Thoracic aorta (tissue), 2 donors: Measurements from ENCODE around the gene CRYBG1. TPM values are rescaled to one million over a fixed set of nuclear protein-coding genes. Genes with fewer than 3 reads are reported as not detected.

ENCODE experiments used
- ATAC-seq: fragments of 150-250 bp; one replicate; pipeline ENCODE4 v1.8.0; 2017; ENCODE audit warnings: low read depth; ENCODE audit not compliant: insufficient number of reproducible peaks, low FRiP score
- DNase-seq: peaks from one replicate; pipeline ENCODE4 v3.0.0-alpha.2; 2020; ENCODE audit warnings: low spot score
- H3K27ac ChIP-seq, 2 donors: fragments of 200-600 bp; sonication (generic); 1 replicate in 1 of 2; 2 replicates in 1 of 2; pipeline ENCODE4 v1.5.1; 2016; ENCODE audit warnings: mild to moderate bottlenecking in 2 of 2, moderate library complexity in 2 of 2
- H3K27me3 ChIP-seq: fragments of 200-600 bp; sonication (generic); replicated peaks from 2 replicates; pipeline ENCODE4 v1.6.0; 2016; ENCODE audit warnings: mild to moderate bottlenecking; ENCODE audit not compliant: insufficient read depth
- H3K36me3 ChIP-seq: fragments of 200-600 bp; sonication (generic); one replicate; pipeline ENCODE4 v1.5.1; 2016
- H3K4me1 ChIP-seq, 2 donors: fragments of 200-600 bp; sonication (generic); 1 replicate in 1 of 2; 2 replicates in 1 of 2; pipeline versions ENCODE4 v1.5.1 to v1.6.0; 2016; ENCODE audit warnings: low read depth in 2 of 2, mild to moderate bottlenecking in 1 of 2; ENCODE audit not compliant: control insufficient read depth in 1 of 2
- H3K4me3 ChIP-seq: fragments of 200-600 bp; sonication (generic); 2 replicates; pipeline ENCODE4 v1.5.1; 2016; ENCODE audit warnings: mild to moderate bottlenecking
- H3K9me3 ChIP-seq: fragments of 200-600 bp; sonication (generic); 2 replicates; pipeline ENCODE4 v1.5.1; 2016
- CTCF ChIP-seq: fragments of 200-600 bp; sonication (generic); IDR thresholded peaks from one replicate; pipeline ENCODE4 v1.5.1; 2019; ENCODE audit warnings: antibody characterized with exemption
- total RNA-seq, 2 donors: library from RNA; depleted of rRNA; stranded (reverse); fragments of >200 nt; gene quantifications; one replicate each; pipeline versions ENCODE4 v1.1.0 to v1.2.3, GENCODE V29; 2016

CRYBG1 gene
- total RNA-seq, 2 donors from 2014 or later: 3.2 to 7.2 TPM

DNA sequence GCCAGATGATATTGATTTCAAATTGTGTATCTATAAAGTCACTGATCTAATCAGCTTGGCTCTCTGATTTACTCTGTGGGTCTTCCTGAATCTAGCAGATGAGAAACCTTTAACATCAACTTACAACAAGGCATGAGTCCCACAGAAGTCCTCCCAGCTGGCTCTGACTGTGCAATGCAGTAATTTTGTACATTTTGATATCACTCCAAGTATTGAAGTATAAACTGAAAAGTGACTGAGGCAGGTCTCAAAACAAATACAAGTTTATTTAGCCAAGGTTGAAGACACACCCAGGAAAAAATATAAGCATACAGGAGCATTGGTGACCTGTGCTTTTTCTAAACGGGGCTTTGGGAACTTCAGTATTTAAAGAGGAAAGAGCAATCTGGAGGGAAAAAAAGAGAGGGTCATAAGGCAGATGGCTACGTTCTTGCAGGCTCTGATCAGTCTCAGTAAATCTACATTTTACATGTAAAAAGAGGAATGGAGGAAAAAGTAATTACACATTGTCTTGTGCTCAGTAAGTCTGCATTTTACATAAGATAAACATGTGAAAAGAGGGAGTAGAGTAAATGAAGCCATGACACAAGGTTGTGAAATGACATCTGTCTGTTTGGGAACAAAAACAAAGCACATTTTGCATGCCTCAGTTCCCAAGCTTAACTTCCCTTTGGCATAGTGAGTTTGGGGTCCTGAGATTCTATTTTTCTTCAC, 59.5 kb downstream of the CRYBG1 start:
- no peak for TF ChIP-seq CTCF
- Histone ChIP-seq H3K4me1 (no peaks in the 10 kb centered on the region), H3K27me3 (no peaks in the 10 kb centered on the region), H3K27ac (no peak overlapping the region), H3K9me3 (no peaks in the 10 kb centered on the region), H3K4me3 (no peak overlapping the region), H3K36me3 (no peaks in the 10 kb centered on the region)
- no peak for ATAC-seq
- DNase-seq: no peak

DNA sequence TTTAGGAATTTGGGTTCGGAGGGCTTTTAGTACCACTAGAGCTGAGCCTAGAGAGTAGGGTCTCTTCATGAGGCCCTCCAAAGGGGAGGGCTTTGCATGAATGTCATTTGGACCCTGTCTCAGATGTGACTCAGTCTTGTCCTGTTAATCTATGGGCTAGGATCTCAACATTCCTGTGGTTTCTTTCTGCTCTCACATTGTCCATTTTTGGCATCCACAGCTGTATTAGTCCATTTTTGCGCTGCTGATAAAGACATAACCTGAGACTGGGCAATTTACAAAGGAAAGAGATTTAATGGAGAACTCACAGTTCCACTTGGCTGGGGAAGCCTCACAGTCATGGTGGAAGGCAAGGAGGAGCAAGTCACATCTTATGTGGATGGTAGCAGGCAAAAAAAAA, 61.0 kb downstream of the CRYBG1 start:
- TF ChIP-seq CTCF: no peak
- ATAC-seq: no peak
- no peaks in the 10 kb centered on the region for H3K27me3 ChIP-seq
- H3K27ac ChIP-seq: no peak overlapping the region
- H3K36me3 ChIP-seq: no peaks in the 10 kb centered on the region
- DNase-seq: no peak
- H3K4me3 ChIP-seq: no peak overlapping the region
- no peaks in the 10 kb centered on the region for H3K4me1 ChIP-seq
- H3K9me3 ChIP-seq: no peaks in the 10 kb centered on the region

- no peak for DNase-seq
- Histone ChIP-seq H3K36me3 (no peaks in the 10 kb centered on the region), H3K27ac (no peak overlapping the region), H3K27me3 (no peaks in the 10 kb centered on the region), H3K4me1 (no peaks in the 10 kb centered on the region), H3K9me3 (no peaks in the 10 kb centered on the region), H3K4me3 (no peak overlapping the region)
- TF ChIP-seq CTCF: no peak
- no peak for ATAC-seq
Measured at GRCh38 chr6:106422534-106422933, 62.0 kb downstream of the CRYBG1 start.

GRCh38 chr6:106425382-106425781, 64.9 kb downstream of the CRYBG1 start:
- no peak for TF ChIP-seq CTCF
- H3K27me3 ChIP-seq: no peaks in the 10 kb centered on the region
- no peaks in the 10 kb centered on the region for H3K36me3 ChIP-seq
- no peaks in the 10 kb centered on the region for H3K9me3 ChIP-seq
- H3K27ac ChIP-seq: no peak overlapping the region
- H3K4me3 ChIP-seq: no peak overlapping the region
- DNase-seq (no peak), ATAC-seq (no peak)
- no peaks in the 10 kb centered on the region for H3K4me1 ChIP-seq

- Histone ChIP-seq H3K4me3 (no peak overlapping the region), H3K4me1 (no peaks in the 10 kb centered on the region), H3K27me3 (no peaks in the 10 kb centered on the region), H3K27ac (no peak overlapping the region), H3K9me3 (no peaks in the 10 kb centered on the region), H3K36me3 (no peaks in the 10 kb centered on the region)
- no peak for TF ChIP-seq CTCF
- DNase-seq: no peak
- ATAC-seq: no peak
Measured at GRCh38 chr6:106426250-106426970, 65.9 kb downstream of the CRYBG1 start.
